Measurements from ENCODE around the gene COL23A1.

- no peak for TF ChIP-seq CTCF (conservative IDR thresholded peaks at IDR 0.05; ENCODE audit: low read depth, low read length)
- TF ChIP-seq EZH2 (IDR thresholded peaks at IDR 0.05; ENCODE audit: low read length, unreplicated experiment), result no peak
- TF ChIP-seq EZH2phosphoT487 (IDR thresholded peaks at IDR 0.05; ENCODE audit: borderline replicate concordance, low read length), result no peak
Observed at GRCh38 chr5:178287091-178287790, 303.0 kb downstream of the COL23A1 start.

Data from PC-3 (cell line).